HL-60 (cell line): ENCODE results near the gene TBX20.
"Not testable (repeated sequence)": the region's sequence is repeated elsewhere in the genome, so short reads cannot be mapped to it uniquely, and the experiment has no call there.

Experiments
- SPI1 ChIP-seq: IDR thresholded peaks from 2 replicates; pipeline ENCODE4 v1.6.1; 2012; ENCODE audit warnings: low read depth, mild to moderate bottlenecking, borderline replicate concordance
- TF ChIP-seq, protein P1 (sequence below): IDR thresholded peaks from one replicate; pipeline ENCODE4 v1.5.1; 2011; ENCODE audit warnings: low read length, control low read depth, inconsistent platforms; ENCODE audit not compliant: insufficient read depth

DNA sequence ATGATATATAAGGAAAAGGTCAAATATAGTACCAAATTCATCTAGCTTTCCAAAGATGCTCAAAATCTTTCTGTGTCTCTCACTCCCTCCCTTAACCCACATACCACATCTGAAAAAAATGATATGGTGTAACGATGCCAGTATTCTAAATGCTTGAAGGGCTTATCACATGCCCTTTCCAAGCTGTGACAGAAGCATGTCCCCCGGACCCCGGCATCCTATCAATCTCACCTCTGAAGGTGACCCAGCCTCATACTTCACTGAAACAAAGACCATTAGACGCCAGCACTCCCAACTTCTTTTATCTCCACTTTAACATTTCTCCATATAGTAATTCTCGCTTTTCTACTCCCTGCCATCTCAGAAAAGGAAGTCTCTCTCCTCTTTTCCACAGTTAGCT, 68.9 kb downstream of the TBX20 start:
- TF ChIP-seq SPI1: not testable (repeated sequence)
- TF ChIP-seq, protein P1, sequence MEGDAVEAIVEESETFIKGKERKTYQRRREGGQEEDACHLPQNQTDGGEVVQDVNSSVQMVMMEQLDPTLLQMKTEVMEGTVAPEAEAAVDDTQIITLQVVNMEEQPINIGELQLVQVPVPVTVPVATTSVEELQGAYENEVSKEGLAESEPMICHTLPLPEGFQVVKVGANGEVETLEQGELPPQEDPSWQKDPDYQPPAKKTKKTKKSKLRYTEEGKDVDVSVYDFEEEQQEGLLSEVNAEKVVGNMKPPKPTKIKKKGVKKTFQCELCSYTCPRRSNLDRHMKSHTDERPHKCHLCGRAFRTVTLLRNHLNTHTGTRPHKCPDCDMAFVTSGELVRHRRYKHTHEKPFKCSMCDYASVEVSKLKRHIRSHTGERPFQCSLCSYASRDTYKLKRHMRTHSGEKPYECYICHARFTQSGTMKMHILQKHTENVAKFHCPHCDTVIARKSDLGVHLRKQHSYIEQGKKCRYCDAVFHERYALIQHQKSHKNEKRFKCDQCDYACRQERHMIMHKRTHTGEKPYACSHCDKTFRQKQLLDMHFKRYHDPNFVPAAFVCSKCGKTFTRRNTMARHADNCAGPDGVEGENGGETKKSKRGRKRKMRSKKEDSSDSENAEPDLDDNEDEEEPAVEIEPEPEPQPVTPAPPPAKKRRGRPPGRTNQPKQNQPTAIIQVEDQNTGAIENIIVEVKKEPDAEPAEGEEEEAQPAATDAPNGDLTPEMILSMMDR: not testable (repeated sequence)
